Small intestine (tissue), 7 donors: ENCODE results near the gene PHKG1. TPM values are rescaled to one million over a fixed set of nuclear protein-coding genes. Genes with fewer than 3 reads are reported as not detected.
"Not testable (repeated sequence)": the region's sequence is repeated elsewhere in the genome, so short reads cannot be mapped to it uniquely, and the experiment has no call there.

Experiments used
- DNase-seq, 2 donors: peaks; one replicate each; pipeline versions ENCODE4 v3.0.0 to v3.0.0-alpha.2; 2013
- FAIRE-seq: peaks from 2 replicates; lab custom pipeline; 2012; peaks lifted over from hg19 to GRCh38; lab: Jason Lieb, UNC
- H3K27ac ChIP-seq, 3 donors: one replicate each; pipeline ENCODE4 v1.5.1; 2013; ENCODE audit warnings: low read length in 2 of 3, mild to moderate bottlenecking in 2 of 3, control low read depth in 1 of 3, inconsistent platforms in 1 of 3, low read depth in 1 of 3, moderate library complexity in 1 of 3
- H3K27me3 ChIP-seq, 3 donors: one replicate each; pipeline ENCODE4 v1.6.1; 2013; ENCODE audit warnings: low read length in 3 of 3, inconsistent platforms in 1 of 3; ENCODE audit not compliant: control insufficient read depth in 3 of 3, insufficient read depth in 3 of 3
- H3K36me3 ChIP-seq, 3 donors: one replicate each; pipeline ENCODE4 v1.6.1; 2013; ENCODE audit warnings: low read length in 3 of 3, inconsistent platforms in 1 of 3, low read depth in 1 of 3, mild to moderate bottlenecking in 1 of 3, moderate library complexity in 1 of 3; ENCODE audit not compliant: control insufficient read depth in 3 of 3, insufficient read depth in 2 of 3
- H3K4me1 ChIP-seq, 3 donors: one replicate each; pipeline ENCODE4 v1.6.1; 2013; ENCODE audit warnings: low read length in 2 of 3, inconsistent platforms in 1 of 3, low read depth in 1 of 3, mild to moderate bottlenecking in 1 of 3, moderate library complexity in 1 of 3; ENCODE audit not compliant: control insufficient read depth in 3 of 3, insufficient read depth in 2 of 3
- H3K4me3 ChIP-seq, 3 donors: one replicate each; pipeline ENCODE4 v1.5.1; 2013; ENCODE audit warnings: low read length in 3 of 3, control low read depth in 1 of 3, inconsistent platforms in 1 of 3, low read depth in 1 of 3, mild to moderate bottlenecking in 1 of 3, moderate library complexity in 1 of 3
- H3K9me3 ChIP-seq, 2 donors: one replicate each; pipeline ENCODE4 v1.6.1; 2013; ENCODE audit warnings: low read depth in 1 of 2, low read length in 1 of 2; ENCODE audit not compliant: control insufficient read depth in 2 of 2, insufficient read depth in 1 of 2
- WGBS, 3 donors: extraction: QIAGEN DNeasy Blood & Tissue Kit; methylation state at CpG; one replicate each; pipeline ENCODE4 v1.1.7; 2013; 5-methylcytosine and 5-hydroxymethylcytosine counted together
- polyA plus RNA-seq, 4 donors: library from polyadenylated mRNA; stranded (reverse) in 3 of 4; unstranded in 1 of 4; fragments of 200-250 nt in 3 of 4; fragments of 120-200 nt in 1 of 4; gene quantifications; one replicate each; pipeline versions ENCODE4 v1.2.1 to v1.2.3, GENCODE V29; 2013
- donor health status: healthy with polysubstance abuse.
- donor health status: control.
- donor health status: control.
- donor health status: Bipolar disorder and iron deficiency.
- donor health status: healthy.

Gene PHKG1
- polyA plus RNA-seq, 4 donors: 0.49 to 2.3 (median 1.2) TPM

DNA sequence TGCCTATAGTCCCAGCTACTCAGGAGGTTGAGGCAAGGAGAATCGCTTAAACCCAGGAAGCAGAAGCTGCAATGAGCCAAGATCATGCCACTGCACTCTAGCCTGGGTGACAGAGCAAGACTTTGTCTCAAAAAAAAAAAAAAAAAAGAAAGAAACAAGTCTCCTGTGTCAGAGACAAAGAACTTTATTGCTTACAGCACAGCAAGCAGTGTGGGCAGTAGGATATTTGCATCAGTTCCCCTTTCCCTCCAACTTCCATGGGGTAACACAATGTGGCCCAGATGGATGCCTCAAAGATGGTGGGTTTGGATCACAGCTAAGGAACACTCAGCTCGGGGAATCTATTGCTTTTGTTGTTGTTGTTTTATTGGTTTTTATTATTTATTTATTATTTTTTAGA lies 47.0 kb downstream of the PHKG1 start:
- not testable (repeated sequence) for H3K4me3 ChIP-seq, FAIRE-seq, H3K27me3 ChIP-seq, H3K9me3 ChIP-seq, DNase-seq
- H3K4me1 ChIP-seq: peaks cover 2 to 24% (median 3%) of the 10 kb centered on the region in 3 donors
- WGBS, 3 donors: 94 to 95% (median 94%) methylated on average over 2 of the region's 2 CpGs
- H3K36me3 ChIP-seq: peaks cover 0 to 14% (median 0%) of the 10 kb centered on the region in 3 donors
- H3K27ac ChIP-seq: peak overlapping the region in 1 of 3 donors; percentile 83

GRCh38 chr7:56040730-56041129 lies 52.0 kb downstream of the PHKG1 start:
- peaks cover 0 to 8% (median 4%) of the 10 kb centered on the region in 3 donors for H3K4me1 ChIP-seq
- H3K36me3 ChIP-seq: peaks cover 0 to 20% (median 0%) of the 10 kb centered on the region in 3 donors
- peak overlapping the region in 2 of 3 donors; percentile 5 to 63 for H3K27ac ChIP-seq
- H3K27me3 ChIP-seq: no peaks in the 10 kb centered on the region
- H3K4me3 ChIP-seq: no peak overlapping the region
- H3K9me3 ChIP-seq: no peaks in the 10 kb centered on the region
- peak in 1 of 2 donors; percentile 60 for DNase-seq
- no peak for FAIRE-seq
- 50 to 71% (median 51%) methylated on average over 3 of the region's 3 CpGs for WGBS, 3 donors

- FAIRE-seq: no peak
- H3K27ac ChIP-seq: peak overlapping the region; percentile 3 to 78 (median 30)
Observed at GRCh38 chr7:56033671-56034432, 58.9 kb downstream of the PHKG1 start.

GRCh38 chr7:56032578-56032977 lies 60.2 kb downstream of the PHKG1 start:
- DNase-seq, H3K9me3 ChIP-seq, FAIRE-seq, H3K27me3 ChIP-seq: not testable (repeated sequence)
- Histone ChIP-seq H3K4me1 (peaks cover 0 to 17% (median 0%) of the 10 kb centered on the region in 3 donors), H3K36me3 (peaks cover 0 to 24% (median 0%) of the 10 kb centered on the region in 3 donors), H3K4me3 (peak overlapping the region in 1 of 3 donors; percentile 77), H3K27ac (peak overlapping the region in 1 of 3 donors; percentile 66)
- WGBS, 3 donors: 92 to 96% (median 93%) methylated on average over 6 to 7 of the region's 7 CpGs

More at GRCh38 chr7:56033671-56034432, 58.9 kb downstream of the PHKG1 start:
- Histone ChIP-seq H3K9me3 (no peaks in the 10 kb centered on the region), H3K36me3 (peaks cover 0 to 19% (median 0%) of the 10 kb centered on the region in 3 donors), H3K4me1 (peaks cover 0 to 7% (median 0%) of the 10 kb centered on the region in 3 donors), H3K4me3 (peak overlapping the region; percentile 43 to 77 (median 74)), H3K27me3 (no peaks in the 10 kb centered on the region)
- DNase-seq: peak; percentile 64 to 90
- WGBS, 3 donors: 0% methylated on average over 26 to 27 of the region's 27 CpGs

DNA sequence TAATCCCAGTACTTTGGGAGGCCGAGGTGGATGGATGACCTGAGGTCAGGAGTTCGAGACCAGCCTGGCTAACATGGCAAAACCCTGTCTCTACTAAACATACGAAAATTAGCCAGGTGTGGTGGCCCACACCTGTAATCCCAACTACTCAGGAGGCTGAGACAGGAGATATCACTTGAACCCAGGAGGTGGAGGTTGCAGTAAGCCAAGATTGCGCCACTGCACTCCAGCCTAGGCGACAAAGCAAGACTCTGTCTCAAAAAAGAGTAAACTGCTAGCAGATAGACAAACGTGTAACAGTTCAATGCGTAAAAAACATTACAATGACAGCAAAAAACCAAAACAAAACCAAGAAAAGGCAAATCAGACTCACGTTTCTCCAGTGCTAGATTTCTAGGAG lies 61.2 kb downstream of the PHKG1 start:
- 80 to 84% (median 81%) methylated on average over 8 of the region's 8 CpGs for WGBS, 3 donors
- peaks cover 0 to 20% (median 0%) of the 10 kb centered on the region in 3 donors for H3K4me1 ChIP-seq
- DNase-seq, FAIRE-seq, H3K9me3 ChIP-seq, H3K27me3 ChIP-seq: not testable (repeated sequence)
- peak overlapping the region in 1 of 3 donors; percentile 66 for H3K27ac ChIP-seq
- H3K4me3 ChIP-seq: peak overlapping the region in 1 of 3 donors; percentile 77
- H3K36me3 ChIP-seq: peaks cover 0 to 33% (median 0%) of the 10 kb centered on the region in 3 donors

- no peak for FAIRE-seq
- H3K27ac ChIP-seq: peak overlapping the region in 1 of 3 donors; percentile 72
- no peaks in the 10 kb centered on the region for H3K9me3 ChIP-seq
- WGBS, 3 donors: 88 to 95% (median 94%) methylated on average over 8 of the region's 8 CpGs
- no peak for DNase-seq
- H3K27me3 ChIP-seq: no peaks in the 10 kb centered on the region
- H3K4me1 ChIP-seq: peaks cover 0 to 21% (median 0%) of the 10 kb centered on the region in 3 donors
- no peak overlapping the region for H3K4me3 ChIP-seq
- peaks cover 0 to 44% (median 0%) of the 10 kb centered on the region in 3 donors for H3K36me3 ChIP-seq
Observed at GRCh38 chr7:56030340-56030739, 62.4 kb downstream of the PHKG1 start.

Other genes starting within 250 kb of the PHKG1 start
- not detected for gene SEPTIN14, start 230.2 kb downstream of the PHKG1 start, polyA plus RNA-seq
- 1 to 10 TPM in 2 of 4 donors, under 1 TPM in 2; 0.54 to 3.2 (median 0.98) TPM for gene ZNF713, start 205.5 kb downstream of the PHKG1 start, polyA plus RNA-seq
- 10 to 100 TPM; 11.3 to 15.7 (median 13.7) TPM for gene MRPS17, start 141.1 kb downstream of the PHKG1 start, polyA plus RNA-seq
- gene NIPSNAP2, start 128.4 kb downstream of the PHKG1 start, polyA plus RNA-seq: 10 to 100 TPM; 28.2 to 52.8 (median 40.9) TPM
- gene PSPH, start 41.5 kb downstream of the PHKG1 start, polyA plus RNA-seq: 10 to 100 TPM in 2 of 4 donors, 1 to 10 TPM in 2; 2.7 to 88.4 (median 16.6) TPM
- 100 to 1,000 TPM in 2 of 4 donors, 10 to 100 TPM in 2; 71.3 to 237 (median 102) TPM for gene CCT6A, start 41.2 kb downstream of the PHKG1 start, polyA plus RNA-seq
- gene SUMF2, start 28.7 kb downstream of the PHKG1 start, polyA plus RNA-seq: 100 to 1,000 TPM in 2 of 4 donors, 10 to 100 TPM in 2; 45.0 to 304 (median 92.7) TPM
- gene CHCHD2, start 13.5 kb upstream of the PHKG1 start, polyA plus RNA-seq: 100 to 1,000 TPM; 375 to 788 (median 725) TPM
- 1 to 10 TPM in 2 of 4 donors, not detected in 2; 2.1 to 2.3 TPM for gene NUPR2, start 23.5 kb upstream of the PHKG1 start, polyA plus RNA-seq